Panc1 (cell line): ENCODE measurements around the gene PGS1.

Experiments used
- POLR2AphosphoS5 ChIP-seq: IDR thresholded peaks from 2 replicates; pipeline ENCODE4 v1.6.1; 2012; ENCODE audit warnings: mild to moderate bottlenecking, low read depth, low read length, moderate library complexity
- REST ChIP-seq, 2 experiments: IDR thresholded peaks; 2 replicates each; pipeline ENCODE4 v1.6.1; 2011 to 2012; ENCODE audit warnings: low read depth in 2 of 2, control low read depth in 1 of 2, low read length in 1 of 2, mild to moderate bottlenecking in 1 of 2, moderate library complexity in 1 of 2; ENCODE audit not compliant: insufficient read depth in 1 of 2
- SIN3A ChIP-seq: IDR thresholded peaks from 2 replicates; pipeline ENCODE4 v1.6.1; 2012; ENCODE audit warnings: low read depth, mild to moderate bottlenecking, low read length, moderate library complexity, borderline replicate concordance; ENCODE audit not compliant: insufficient read depth
- TCF7L2 ChIP-seq: IDR thresholded peaks from 2 replicates; pipeline ENCODE4 v1.6.1; 2011; ENCODE audit warnings: mild to moderate bottlenecking, low read depth, low read length, inconsistent platforms
- TF ChIP-seq, protein P1 (sequence below): fragments of 450-650 bp; IDR thresholded peaks from 2 replicates; pipeline ENCODE4 v1.5.1; 2017; ENCODE audit warnings: mild to moderate bottlenecking

DNA sequence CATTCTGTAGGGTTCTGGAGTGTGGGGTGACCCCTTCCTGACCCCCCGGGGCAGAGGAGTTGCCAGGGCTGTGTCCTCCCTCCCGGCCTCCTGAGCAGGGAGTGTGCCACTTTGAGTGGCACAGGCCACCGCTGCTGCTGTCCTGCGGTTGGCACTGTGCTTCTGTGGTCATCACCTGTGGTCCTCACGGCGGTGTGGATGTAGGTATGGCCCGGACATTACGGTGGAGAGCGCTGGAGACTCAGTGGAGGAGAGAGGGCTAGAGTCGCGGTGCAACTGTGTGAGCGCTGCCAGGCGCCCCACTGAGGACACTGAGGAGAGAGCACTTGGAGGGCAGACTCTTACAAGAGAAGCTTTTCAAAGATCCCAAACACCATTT is 39.1 kb downstream of the PGS1 start:
- no peak for TF ChIP-seq POLR2AphosphoS5
- TF ChIP-seq TCF7L2 = no peak
- TF ChIP-seq, protein P1, sequence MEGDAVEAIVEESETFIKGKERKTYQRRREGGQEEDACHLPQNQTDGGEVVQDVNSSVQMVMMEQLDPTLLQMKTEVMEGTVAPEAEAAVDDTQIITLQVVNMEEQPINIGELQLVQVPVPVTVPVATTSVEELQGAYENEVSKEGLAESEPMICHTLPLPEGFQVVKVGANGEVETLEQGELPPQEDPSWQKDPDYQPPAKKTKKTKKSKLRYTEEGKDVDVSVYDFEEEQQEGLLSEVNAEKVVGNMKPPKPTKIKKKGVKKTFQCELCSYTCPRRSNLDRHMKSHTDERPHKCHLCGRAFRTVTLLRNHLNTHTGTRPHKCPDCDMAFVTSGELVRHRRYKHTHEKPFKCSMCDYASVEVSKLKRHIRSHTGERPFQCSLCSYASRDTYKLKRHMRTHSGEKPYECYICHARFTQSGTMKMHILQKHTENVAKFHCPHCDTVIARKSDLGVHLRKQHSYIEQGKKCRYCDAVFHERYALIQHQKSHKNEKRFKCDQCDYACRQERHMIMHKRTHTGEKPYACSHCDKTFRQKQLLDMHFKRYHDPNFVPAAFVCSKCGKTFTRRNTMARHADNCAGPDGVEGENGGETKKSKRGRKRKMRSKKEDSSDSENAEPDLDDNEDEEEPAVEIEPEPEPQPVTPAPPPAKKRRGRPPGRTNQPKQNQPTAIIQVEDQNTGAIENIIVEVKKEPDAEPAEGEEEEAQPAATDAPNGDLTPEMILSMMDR = peak; percentile 16; the same call in 1 of the 2 replicates
- no peak for TF ChIP-seq REST (IDR thresholded peaks at IDR 0.05; ENCODE audit: insufficient read depth in 1 of 2, low read depth in 2 of 2, low read length in 1 of 2)
- no peak for TF ChIP-seq SIN3A
